ENCODE data around the gene APOL1.

- TF ChIP-seq GABPA (IDR thresholded peaks at IDR 0.05 in 1 of 2, conservative IDR thresholded peaks at IDR 0.05 in 1 of 2): no peak
- no peak for TF ChIP-seq SP1 (IDR thresholded peaks at IDR 0.05)
- TF ChIP-seq, protein P1, sequence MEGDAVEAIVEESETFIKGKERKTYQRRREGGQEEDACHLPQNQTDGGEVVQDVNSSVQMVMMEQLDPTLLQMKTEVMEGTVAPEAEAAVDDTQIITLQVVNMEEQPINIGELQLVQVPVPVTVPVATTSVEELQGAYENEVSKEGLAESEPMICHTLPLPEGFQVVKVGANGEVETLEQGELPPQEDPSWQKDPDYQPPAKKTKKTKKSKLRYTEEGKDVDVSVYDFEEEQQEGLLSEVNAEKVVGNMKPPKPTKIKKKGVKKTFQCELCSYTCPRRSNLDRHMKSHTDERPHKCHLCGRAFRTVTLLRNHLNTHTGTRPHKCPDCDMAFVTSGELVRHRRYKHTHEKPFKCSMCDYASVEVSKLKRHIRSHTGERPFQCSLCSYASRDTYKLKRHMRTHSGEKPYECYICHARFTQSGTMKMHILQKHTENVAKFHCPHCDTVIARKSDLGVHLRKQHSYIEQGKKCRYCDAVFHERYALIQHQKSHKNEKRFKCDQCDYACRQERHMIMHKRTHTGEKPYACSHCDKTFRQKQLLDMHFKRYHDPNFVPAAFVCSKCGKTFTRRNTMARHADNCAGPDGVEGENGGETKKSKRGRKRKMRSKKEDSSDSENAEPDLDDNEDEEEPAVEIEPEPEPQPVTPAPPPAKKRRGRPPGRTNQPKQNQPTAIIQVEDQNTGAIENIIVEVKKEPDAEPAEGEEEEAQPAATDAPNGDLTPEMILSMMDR (IDR thresholded peaks at IDR 0.05; ENCODE audit: low read depth, low read length, missing input control): no peak
- TF ChIP-seq, protein P2, sequence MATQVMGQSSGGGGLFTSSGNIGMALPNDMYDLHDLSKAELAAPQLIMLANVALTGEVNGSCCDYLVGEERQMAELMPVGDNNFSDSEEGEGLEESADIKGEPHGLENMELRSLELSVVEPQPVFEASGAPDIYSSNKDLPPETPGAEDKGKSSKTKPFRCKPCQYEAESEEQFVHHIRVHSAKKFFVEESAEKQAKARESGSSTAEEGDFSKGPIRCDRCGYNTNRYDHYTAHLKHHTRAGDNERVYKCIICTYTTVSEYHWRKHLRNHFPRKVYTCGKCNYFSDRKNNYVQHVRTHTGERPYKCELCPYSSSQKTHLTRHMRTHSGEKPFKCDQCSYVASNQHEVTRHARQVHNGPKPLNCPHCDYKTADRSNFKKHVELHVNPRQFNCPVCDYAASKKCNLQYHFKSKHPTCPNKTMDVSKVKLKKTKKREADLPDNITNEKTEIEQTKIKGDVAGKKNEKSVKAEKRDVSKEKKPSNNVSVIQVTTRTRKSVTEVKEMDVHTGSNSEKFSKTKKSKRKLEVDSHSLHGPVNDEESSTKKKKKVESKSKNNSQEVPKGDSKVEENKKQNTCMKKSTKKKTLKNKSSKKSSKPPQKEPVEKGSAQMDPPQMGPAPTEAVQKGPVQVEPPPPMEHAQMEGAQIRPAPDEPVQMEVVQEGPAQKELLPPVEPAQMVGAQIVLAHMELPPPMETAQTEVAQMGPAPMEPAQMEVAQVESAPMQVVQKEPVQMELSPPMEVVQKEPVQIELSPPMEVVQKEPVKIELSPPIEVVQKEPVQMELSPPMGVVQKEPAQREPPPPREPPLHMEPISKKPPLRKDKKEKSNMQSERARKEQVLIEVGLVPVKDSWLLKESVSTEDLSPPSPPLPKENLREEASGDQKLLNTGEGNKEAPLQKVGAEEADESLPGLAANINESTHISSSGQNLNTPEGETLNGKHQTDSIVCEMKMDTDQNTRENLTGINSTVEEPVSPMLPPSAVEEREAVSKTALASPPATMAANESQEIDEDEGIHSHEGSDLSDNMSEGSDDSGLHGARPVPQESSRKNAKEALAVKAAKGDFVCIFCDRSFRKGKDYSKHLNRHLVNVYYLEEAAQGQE (IDR thresholded peaks at IDR 0.05): no peak
- TF ChIP-seq ATF3 (IDR thresholded peaks at IDR 0.05): no peak
- TF ChIP-seq, protein P3, sequence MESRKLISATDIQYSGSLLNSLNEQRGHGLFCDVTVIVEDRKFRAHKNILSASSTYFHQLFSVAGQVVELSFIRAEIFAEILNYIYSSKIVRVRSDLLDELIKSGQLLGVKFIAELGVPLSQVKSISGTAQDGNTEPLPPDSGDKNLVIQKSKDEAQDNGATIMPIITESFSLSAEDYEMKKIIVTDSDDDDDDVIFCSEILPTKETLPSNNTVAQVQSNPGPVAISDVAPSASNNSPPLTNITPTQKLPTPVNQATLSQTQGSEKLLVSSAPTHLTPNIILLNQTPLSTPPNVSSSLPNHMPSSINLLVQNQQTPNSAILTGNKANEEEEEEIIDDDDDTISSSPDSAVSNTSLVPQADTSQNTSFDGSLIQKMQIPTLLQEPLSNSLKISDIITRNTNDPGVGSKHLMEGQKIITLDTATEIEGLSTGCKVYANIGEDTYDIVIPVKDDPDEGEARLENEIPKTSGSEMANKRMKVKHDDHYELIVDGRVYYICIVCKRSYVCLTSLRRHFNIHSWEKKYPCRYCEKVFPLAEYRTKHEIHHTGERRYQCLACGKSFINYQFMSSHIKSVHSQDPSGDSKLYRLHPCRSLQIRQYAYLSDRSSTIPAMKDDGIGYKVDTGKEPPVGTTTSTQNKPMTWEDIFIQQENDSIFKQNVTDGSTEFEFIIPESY (IDR thresholded peaks at IDR 0.05): no peak
- no peak for TF ChIP-seq RAD21 (IDR thresholded peaks at IDR 0.05)
- TF ChIP-seq, protein P4, sequence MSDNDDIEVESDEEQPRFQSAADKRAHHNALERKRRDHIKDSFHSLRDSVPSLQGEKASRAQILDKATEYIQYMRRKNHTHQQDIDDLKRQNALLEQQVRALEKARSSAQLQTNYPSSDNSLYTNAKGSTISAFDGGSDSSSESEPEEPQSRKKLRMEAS (IDR thresholded peaks at IDR 0.05): no peak
- no peak for TF ChIP-seq EGR1 (IDR thresholded peaks at IDR 0.05; ENCODE audit: low read depth in 2 of 2)
- no peak for TF ChIP-seq YY1 (IDR thresholded peaks at IDR 0.05)
- TF ChIP-seq HNF4A (conservative IDR thresholded peaks at IDR 0.05): no peak
- no peak for TF ChIP-seq TAF1 (conservative IDR thresholded peaks at IDR 0.05)
- TF ChIP-seq FOXA1 (IDR thresholded peaks at IDR 0.05): no peak
- no peak for TF ChIP-seq JUND (IDR thresholded peaks at IDR 0.05)
Measured at GRCh38 chr22:36292823-36293530, 40.0 kb downstream of the APOL1 start.
